DMS153 treated with DMSO at 0.1 percent for 48 hours (cell line): ENCODE results near the gene SMC5.
"Not testable (repeated sequence)": the region's sequence is repeated elsewhere in the genome, so short reads cannot be mapped to it uniquely, and the experiment has no call there.

Experiments used
- DNase-seq: peaks from one replicate; lab custom pipeline; 2025; ENCODE audit not compliant: unreplicated experiment; lab: John Stamatoyannopoulos, UW

Gene SMC5

GRCh38 chr9:70262948-70263347, 4.2 kb downstream of the SMC5 start:
- no peak for DNase-seq

- no peak for DNase-seq
Measured at GRCh38 chr9:70263421-70263820, 4.6 kb downstream of the SMC5 start.

GRCh38 chr9:70278305-70278704, 19.5 kb downstream of the SMC5 start:
- DNase-seq = no peak

GRCh38 chr9:70283848-70284247, 25.1 kb downstream of the SMC5 start:
- DNase-seq = no peak

GRCh38 chr9:70285246-70285645, 26.5 kb downstream of the SMC5 start:
- DNase-seq = no peak

GRCh38 chr9:70285981-70286598, 27.3 kb downstream of the SMC5 start:
- no peak for DNase-seq

GRCh38 chr9:70290626-70291025, 31.8 kb downstream of the SMC5 start:
- no peak for DNase-seq

GRCh38 chr9:70291446-70291845, 32.7 kb downstream of the SMC5 start:
- DNase-seq = no peak

GRCh38 chr9:70292253-70292652, 33.5 kb downstream of the SMC5 start:
- DNase-seq = no peak

- DNase-seq = no peak
Measured at GRCh38 chr9:70293214-70293613, 34.4 kb downstream of the SMC5 start.

GRCh38 chr9:70297141-70297540, 38.4 kb downstream of the SMC5 start:
- DNase-seq = no peak

- DNase-seq = no peak
Measured at GRCh38 chr9:70298245-70298771, 39.5 kb downstream of the SMC5 start.

GRCh38 chr9:70303268-70303667, 44.5 kb downstream of the SMC5 start:
- no peak for DNase-seq

GRCh38 chr9:70304810-70305209, 46.0 kb downstream of the SMC5 start:
- DNase-seq = no peak

- no peak for DNase-seq
Measured at GRCh38 chr9:70315389-70315788, 56.6 kb downstream of the SMC5 start.

- DNase-seq = no peak
Measured at GRCh38 chr9:70318002-70318401, 59.2 kb downstream of the SMC5 start.

GRCh38 chr9:70322096-70322495, 63.3 kb downstream of the SMC5 start:
- DNase-seq = no peak

GRCh38 chr9:70324963-70325362, 66.2 kb downstream of the SMC5 start:
- no peak for DNase-seq

GRCh38 chr9:70328625-70329024, 69.8 kb downstream of the SMC5 start:
- not testable (repeated sequence) for DNase-seq

GRCh38 chr9:70340572-70340971, 81.8 kb downstream of the SMC5 start:
- peak; percentile 8 for DNase-seq

GRCh38 chr9:70347046-70347445, 88.3 kb downstream of the SMC5 start:
- no peak for DNase-seq

GRCh38 chr9:70352356-70352755, 93.6 kb downstream of the SMC5 start:
- DNase-seq = no peak

GRCh38 chr9:70352802-70353201, 94.0 kb downstream of the SMC5 start:
- DNase-seq = no peak
